ENCODE measurements around the gene TTYH2.
"Not testable (repeated sequence)": the region's sequence is repeated elsewhere in the genome, so short reads cannot be mapped to it uniquely, and the experiment has no call there.

Gene TTYH2

DNA sequence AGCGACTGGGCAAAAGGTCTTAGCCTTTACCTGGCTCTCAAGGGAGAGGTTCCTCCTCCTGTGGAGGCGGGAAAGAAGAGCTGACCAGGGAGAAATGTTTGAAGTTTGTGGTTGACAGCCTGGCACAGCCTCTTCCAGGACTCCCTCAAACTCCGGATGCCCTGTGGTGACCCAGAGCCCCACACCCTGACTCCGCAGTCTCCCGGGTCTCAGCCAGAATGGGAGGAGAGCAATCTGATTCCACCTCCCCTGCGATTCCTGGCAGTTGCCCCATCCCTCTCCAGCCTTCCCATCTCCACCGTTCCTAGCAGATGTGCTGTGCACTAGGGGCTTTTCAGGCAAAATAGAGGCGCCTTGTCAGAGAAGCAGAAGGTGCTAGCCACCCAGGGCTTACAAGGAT, 55.2 kb downstream of the TTYH2 start:
- no peak for DNase-seq

DNA sequence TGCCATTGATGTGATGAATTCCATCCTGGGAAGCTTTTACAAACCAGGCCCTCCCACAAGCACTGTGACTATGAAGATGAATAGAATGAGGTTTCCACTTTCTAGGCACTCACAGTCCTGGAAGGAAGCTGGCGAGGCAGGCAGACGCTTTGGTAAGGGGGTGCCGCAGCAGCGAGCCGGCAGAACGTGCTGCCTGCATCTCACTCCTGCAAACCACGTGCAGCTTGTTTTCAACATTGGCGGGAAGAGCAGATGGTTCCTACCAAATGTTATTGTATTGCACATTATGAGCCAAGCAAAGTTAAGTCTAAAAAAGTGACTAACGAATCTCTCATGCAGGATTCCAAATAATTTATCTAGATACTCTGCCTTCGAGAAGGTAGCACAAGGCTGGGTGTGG, 57.0 kb downstream of the TTYH2 start:
- DNase-seq: no peak

DNA sequence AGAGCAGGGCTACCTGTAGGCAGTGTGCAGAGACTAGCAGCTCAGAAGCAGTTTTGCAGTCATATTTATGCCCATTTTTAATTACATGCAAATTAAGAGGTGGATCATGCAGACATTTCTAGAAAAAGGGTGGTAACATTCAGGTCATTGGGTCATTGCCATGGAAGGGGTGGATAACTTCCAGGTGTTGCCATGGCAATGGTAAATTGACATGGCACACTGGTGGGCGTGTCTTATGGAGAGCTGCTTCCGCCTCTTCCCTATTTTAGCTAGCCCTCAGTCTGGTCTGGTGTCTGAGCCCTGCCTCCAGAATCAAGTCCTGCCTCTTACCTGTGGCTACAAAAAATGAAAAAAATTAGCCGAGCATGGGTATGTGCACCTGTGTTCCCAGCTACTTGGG, 57.9 kb downstream of the TTYH2 start:
- DNase-seq: peak; percentile 40 to 64 (median 56)

DNA sequence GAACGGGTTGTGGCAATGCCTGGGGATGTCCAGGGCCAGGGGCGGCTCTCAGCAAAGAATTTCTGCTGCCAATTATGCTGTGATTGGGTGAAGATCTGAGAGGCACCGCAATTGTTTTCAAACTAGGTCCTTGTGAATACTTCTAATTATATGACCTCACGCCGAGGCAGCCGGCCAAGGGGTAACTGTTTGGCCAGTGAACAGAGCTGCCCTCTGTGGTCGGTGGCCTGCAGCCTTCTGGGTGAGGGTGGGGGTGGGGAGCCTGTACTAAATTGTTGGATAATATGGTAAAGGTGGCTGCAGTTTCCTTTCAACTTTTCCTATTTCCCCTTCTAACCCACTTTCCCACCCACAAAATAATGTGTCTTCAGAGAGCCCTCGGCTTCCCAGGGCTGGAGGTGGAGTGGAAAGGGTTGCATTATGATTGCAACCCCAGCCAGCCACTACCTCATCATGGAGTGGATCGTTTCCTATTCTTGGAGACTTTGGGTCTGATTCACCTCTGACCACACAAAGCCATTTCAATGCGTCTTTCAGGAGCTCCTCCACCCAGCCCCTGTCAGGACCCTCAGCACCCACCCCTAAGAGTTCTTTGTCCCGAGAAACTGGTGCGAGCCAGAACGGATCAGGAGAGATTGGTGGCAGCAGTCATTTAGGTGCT, 58.7 kb downstream of the TTYH2 start:
- DNase-seq: peak in 1 of 4 experiments; percentile 21

DNA sequence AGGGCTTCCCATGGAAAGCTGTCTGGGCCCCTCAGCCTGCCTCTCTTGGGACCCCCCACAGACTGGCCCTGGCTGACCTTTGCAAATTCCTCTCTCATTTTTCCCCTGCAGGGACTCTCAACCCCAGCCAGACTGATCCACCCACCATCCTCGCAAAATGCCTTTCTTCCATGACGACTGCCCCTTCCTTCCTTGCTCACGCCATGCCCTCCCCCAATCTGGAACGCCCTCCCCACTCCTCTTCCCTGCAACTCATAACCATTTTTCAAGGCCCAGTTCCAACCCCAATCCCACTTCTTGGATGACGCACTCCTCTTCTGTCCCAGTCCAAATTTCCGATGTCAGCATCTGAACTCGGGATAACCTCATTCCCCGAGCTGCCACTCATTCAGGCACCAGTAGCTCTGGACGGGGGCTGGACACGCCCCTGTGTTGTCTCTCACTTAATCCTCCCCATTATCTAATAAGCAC, 59.4 kb downstream of the TTYH2 start:
- no peak for DNase-seq

DNA sequence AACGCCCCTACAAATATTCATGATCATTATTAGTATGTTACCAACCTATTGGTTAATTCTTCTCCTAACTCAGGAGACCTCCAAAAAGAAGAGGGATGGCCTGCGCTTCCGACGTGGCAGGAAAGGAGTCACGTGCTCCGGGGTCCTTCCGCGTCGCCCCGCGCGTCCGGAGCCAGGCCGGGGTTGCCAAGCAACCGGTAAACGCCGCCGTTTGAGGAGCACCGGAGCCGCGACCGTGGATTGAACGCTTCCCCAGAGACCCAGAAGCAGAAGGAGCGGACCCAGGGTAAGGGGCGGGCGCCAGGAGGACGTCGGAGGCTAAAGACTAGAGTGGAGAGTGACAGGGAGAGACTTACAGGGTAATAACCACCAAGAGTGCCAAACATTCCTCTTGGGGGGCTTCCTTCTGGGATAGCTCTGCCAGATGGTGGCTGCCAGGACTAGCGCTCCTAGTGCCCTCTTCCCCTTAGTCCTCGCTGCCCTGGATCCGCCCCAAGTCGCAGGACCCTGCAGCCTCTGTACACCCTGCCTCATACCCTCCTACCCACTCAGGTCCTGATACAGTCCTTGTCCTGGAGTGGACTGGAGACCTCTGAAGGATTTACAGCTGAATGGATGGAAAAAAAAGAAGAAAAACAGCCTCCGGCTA, 60.8 kb downstream of the TTYH2 start, which contains the start of gene DNAI2:
TSS of gene DNAI2 (plus strand) at position 175 of the 649 bp plus-strand sequence. CDS start 7,584 bp downstream, outside the sequence.
- peak in 3 of 4 experiments; percentile 24 to 49 (median 36) for DNase-seq

DNA sequence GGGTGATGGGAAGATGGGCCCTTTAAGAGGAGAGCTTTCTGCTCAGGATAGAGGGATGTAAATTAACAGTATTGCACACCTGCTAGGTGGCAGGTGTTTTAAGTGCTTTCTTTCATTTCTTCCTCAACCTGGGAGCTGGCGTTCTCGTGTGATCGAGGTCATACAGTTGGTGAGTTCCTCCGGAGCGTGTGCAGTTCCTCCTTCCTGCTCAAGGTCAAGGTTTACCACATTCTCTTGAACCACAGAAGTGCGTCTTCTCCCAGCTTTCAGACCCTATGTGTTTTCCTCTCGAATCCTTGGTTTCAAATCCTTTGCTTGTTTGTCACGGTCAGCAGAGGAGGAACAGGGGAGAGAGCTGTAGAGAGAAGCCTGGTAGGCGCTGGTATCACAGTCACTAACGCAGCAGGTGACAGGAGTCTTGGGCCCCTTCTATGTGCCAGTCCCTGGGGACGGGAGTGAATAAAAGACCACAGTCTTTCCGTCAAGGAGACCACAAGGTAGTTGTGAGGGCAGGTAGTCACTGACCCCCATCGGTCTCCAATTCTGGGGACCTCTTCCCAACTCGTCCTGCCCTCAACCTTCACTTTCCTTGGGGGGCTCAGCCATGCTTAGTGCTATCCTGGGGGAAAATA, 61.5 kb downstream of the TTYH2 start:
- DNase-seq: peak; percentile 36 to 59 (median 52)

DNA sequence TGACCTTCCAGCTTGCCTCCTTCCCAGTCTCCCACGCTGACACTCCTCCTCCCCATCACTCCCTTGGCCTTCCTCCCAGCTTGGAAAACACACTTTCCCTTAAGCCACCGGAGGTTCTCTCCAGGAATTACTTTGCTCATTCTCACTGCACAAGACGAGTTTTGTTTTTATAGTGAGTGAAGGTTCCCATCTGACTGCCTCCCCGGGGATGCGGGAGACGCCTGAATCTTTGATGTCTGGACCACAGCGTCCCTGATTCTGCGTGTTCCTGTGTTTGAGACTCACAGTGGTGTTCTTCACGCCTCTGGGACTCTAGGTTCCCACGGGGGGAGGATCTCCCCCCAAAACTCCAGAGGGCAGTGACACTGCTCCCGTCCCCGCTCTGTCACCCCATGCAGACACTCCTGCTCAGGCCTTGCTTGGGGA, 62.7 kb downstream of the TTYH2 start:
- no peak for DNase-seq

DNA sequence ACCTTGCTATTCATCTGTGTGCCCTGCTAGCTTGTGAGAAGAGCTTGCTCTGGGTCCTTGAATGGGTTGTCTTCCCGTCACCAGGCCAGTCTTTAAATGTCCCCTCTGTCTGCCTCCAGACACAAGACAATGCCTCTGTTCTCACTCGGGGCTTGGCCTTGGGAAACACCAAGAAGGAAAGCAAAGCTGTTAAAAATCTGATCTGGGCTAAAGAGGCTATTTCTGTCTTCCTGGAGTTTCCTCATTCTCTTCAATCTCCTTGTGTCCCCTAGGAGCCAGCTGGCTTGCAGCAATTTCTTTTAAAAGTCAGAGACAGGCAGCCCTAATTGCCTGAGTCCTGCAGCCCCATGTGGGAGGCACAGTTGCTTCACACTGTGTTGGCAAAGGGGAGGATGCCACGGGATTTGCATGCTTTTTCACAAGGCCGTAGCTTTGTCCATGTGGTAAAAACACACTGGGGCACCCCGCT, 63.2 kb downstream of the TTYH2 start:
- DNase-seq: peak; percentile 72 to 89 (median 81)

DNA sequence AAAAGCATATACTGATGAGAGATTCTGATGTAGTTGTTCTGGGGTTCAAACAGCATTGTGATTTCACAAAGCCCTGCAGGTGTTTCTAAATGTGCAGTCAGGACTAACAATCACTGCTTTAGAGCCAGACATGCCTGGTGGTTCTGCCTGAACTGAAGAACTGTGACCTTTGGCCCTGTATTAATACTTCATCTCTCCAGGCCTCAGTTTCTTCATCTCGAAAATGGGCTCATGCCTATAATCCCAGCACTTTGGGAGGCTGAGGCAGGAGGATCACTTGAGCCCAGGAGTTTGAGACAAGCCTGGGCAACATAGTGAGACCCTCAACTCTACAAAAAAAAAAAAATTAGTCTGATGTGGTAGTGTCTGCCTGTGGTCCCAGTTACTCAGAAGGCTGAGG, 64.6 kb downstream of the TTYH2 start:
- DNase-seq: no peak

DNA sequence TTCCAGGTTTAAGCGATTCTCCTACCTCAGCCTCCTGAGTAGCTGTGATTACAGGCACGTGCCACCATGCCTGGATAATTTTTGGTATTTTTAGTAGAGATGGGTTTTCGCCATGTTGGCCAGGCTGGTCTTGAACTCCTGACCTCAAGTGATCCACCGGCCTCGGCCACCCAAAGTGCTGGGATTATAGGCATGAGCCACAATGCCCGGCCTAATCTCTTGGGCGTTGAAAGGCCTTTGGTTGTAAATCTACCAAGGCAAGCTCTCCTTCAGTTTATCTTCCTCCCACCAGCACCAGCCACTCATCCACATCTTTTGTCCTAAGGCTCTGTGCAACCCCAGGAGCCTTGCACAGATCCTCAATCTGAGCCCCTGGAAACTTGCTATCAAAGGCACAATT, 66.2 kb downstream of the TTYH2 start:
- DNase-seq: not testable (repeated sequence)

DNA sequence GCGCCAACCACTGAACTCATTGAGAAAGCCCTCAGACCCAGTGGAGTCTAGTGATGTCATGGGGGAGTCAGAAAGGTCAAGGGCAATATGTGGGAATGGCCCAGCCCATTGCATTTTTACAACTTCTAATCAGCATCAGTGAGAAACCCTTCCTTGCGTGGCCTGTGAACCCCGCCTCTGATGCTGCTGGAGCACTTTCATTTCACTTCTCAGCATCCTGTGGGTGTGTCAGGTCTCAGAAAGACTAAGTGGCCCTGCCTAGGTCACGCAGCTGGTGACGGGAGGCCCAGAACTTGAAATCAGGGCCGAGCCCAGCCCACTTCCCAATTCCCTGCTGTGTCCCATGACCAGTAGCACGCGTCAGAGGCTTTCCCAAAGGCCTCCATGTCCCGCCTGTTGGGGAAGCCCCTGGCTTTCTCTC, 66.7 kb downstream of the TTYH2 start:
- DNase-seq: peak; percentile 85 to 92 (median 89)

DNA sequence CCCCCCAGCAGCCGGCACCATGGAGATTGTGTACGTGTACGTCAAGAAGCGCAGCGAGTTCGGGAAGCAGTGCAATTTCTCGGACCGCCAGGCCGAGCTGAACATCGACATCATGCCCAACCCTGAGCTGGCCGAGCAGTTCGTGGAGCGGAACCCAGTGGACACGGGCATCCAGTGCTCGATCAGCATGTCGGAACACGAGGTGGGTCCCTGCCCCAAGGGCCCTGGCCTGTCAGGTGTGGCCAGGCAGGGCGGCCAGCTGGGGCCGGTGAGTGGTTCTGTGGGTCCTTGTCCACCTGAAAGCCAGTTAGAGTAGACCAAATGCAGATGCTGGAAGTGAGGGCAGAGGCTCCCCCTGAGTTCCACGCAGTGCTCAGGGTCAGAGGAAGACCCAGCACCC, 68.4 kb downstream of the TTYH2 start:
- DNase-seq: no peak

DNA sequence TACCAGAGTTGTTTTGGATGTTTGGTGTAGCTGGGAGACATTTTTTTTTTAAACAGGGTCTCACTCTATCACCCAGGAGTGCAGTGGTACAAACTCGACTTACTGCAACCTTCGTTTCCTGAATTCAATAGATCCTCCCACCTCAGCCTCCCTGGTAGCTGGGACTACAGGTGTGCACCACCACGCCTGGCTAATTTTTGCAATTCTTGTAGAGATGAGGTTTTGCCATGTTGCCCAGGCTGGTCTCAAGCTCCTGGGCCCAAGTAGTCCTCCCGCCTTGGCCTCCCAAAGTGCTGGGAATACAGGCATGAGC, 68.9 kb downstream of the TTYH2 start:
- DNase-seq: not testable (repeated sequence)

DNA sequence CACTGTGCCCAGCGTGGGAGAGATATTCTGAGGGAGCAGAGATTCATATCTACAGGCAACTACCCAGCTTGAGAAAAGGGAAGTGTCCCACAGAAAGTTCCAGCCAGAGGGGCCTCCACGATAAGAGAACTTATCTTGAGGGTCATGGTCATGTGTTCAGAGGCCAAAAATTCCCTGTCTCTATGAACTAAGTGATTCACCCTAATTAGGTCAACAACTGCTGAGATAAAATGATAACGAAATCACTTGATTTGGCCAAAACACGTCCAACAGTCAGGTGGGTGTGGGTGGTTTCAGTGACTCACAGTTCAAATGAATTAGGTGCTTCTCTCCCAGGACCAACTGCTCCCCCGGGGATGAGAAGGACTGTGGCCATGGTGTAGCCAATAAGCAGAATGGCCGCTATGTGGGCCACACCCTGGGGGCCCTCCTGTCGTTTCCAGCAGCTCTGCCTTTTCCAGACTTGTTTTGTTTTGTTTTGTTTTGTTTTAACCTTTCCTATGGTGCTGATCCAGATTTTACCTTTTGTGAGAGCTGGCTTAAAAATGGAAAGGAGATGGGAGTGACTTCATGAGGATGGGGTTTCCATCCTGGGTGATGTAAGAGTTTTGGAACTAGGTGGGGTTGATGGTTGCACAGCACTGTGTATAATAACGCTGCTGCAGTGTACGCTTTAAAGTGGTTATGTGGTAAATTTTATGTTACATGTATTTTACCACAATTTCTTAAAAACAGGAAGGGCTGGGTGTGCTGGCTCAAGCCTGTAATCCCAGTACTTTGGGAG, 69.4 kb downstream of the TTYH2 start:
- peak; percentile 78 to 93 (median 79) for DNase-seq

DNA sequence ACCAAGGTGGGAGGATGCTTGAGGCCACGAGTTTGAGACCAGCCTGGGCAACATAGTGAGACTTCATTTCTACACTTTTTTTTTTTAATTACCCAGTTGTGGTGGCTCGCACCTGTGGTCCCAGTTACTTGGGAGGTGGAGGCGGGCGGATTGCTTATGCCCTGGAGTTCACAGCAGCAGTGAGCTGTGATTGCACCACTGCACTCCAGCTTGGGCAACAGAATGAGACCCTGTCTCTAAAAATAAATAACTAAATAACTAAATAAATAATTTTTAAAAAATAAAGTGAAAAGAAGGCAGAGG, 70.0 kb downstream of the TTYH2 start:
- no peak for DNase-seq

DNA sequence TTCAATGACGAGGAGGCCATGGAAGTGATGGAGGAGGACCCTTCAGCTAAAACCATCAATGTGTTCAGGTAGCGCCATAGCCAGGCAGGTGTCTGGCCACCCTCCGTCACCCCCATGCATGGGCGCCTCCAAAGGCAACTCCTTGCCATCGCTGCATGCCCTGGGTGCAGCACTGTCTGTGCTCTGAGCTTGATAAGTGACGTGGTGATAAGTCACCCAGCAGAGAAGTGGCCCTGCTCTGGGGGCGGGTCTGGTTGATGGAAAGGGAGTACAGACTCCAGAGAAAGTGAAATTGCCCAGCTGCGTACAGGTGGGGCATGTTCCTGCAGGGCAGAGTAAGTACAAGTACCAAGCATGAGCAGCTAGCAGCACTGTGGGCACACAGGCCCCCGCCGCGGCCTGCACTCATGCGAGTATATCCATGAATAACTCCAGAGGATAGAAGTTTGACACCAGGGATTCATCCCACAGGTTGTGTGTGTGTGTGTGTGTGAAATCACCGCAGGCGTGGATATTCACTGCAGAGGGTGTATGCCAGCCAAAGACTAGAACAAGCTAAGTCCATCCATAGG, 73.7 kb downstream of the TTYH2 start:
- no peak for DNase-seq

DNA sequence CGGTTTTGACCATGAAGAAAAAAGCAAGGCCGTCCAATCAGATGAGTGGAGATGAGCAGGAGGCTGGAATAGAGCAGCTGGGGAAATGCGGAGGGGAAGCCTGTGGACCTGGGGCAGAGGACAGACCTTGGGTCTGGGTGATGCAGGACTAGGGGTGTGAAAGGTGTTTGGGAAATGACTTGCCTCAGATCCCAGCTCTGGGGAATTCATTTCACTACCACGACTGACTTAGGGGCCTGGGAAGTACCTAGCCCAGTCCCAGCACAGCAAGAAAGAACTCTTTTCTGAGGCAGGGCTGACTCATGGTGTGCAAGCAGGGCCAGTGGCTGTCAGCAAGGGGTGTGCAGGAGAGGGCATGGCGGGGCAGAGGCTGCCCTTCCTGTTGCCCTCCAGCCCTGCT, 75.4 kb downstream of the TTYH2 start:
- DNase-seq: no peak

DNA sequence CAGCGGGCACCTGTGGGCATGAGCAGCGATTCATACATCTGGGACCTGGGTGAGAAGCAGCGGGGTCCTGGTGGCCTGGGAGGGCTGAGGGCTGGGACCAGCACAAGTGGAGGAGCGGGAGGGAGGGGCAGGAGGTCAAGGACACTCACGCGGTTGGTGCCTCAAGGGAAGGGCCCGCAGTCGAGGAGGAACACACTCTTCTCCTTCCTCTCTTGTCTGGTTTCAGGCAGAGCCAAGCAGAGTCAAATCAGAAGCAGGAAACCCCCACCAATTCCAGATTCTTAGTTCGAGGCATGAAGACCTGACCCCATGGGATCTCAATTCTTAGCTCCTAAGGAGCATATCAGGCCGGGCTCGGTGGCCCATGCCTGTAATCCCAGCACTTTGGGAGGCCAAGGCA, 76.3 kb downstream of the TTYH2 start:
- DNase-seq: peak in 3 of 4 experiments; percentile 40 to 61 (median 55)

DNA sequence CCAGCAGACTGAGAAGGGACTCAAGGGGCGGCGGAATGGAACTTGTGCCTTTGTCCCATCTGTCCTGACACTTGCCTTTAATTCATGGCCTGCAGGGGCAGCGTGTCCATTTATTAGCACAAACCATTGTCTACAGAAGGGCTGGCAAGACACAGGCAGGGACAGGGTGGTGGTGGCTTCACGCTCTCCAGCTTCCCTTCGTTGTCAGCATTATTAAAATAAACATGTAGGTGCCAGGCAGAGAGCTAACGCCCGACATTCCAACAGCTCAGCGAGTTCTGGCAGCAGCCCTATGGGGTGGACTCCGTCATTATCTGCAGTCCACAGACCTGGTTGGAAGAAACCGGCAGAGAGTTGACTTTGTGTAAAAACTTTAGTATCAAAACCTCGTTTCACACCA, 77.0 kb downstream of the TTYH2 start:
- no peak for DNase-seq

DNA sequence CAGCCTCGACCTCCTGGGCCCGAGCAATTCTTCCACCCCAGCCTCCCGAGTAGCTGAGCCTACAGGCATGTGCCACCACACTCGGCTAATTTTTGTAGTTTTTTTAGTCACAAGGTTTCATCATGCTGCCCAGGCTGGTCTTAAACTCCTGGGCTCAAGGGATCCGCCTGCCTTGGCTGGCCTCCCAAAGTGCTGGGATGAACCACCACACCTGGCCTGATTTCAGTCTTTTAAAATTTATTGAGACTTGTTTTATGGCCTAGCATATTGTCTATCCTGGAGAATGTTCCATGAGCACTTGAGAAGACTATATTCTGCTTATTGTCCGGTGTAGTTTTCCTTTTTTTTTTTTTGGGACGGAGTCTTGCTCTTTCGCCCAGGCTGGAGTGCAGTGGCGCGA, 79.1 kb downstream of the TTYH2 start:
- DNase-seq: no peak

DNA sequence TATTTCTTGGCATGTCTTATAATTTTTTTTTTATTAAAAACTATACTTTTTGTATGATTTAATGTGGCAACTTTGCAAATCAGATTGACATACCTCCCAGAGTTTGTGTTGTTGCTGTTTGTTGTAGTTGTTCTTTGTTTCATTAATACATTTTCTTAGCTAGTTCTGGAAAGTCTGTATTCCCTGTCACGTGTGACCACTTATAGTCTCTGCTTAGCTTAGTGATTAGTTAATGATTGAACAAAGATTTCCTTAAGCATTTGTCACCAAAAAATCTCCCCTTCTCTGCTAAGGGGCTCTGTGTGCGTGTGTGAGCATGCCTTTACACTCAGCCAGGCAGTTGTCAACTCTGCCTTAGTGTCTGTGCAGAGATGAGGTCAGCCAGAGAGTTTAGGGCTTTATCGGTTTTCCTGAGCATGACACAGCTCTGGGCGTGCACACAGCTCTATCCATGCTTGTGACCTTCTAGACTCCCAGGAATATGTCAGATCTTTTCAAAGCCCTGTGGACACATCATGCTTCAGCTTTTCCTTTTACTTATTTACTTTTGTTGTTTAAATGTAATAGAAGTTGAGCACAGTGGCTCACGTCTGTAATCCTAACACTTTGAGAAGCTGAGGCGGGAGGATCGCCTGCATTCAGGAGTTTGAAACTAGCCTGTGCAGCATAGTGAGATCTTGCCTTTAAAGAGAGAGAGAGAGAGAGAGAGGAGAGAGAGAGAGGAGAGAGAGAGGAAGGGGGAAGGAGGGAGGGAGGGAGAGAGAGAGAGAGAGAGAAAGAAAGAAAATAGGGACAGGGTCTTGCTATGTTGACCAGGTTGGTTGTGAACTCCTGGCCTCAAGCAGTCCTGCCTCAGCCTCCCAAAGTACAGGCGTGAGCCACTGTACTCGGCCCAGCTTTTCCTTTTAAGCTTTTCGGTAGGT, 82.5 kb downstream of the TTYH2 start:
- DNase-seq: no peak
